ENCODE data around the gene ZNF592.

ZNF592 gene

DNA sequence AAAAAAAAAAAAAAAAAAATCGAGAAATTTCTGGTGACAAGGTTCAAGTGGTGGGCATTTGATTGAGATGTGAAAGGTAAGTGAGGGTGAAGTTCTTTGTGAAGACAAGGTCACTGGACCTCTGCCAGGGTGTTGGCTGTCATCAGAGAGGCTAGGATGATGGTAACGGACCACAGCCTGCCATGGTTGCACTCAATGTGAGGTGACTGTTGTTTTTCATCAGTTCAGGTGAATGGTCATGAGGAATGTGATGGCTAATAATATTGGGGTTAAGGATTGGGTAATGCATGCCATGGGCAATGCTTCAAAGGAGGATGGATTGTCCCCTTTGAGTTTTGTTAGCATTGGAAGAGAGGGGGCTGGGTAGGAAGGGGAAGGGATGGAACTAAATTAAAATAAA is 64.5 kb downstream of the ZNF592 start:
- no peak for DNase-seq

DNA sequence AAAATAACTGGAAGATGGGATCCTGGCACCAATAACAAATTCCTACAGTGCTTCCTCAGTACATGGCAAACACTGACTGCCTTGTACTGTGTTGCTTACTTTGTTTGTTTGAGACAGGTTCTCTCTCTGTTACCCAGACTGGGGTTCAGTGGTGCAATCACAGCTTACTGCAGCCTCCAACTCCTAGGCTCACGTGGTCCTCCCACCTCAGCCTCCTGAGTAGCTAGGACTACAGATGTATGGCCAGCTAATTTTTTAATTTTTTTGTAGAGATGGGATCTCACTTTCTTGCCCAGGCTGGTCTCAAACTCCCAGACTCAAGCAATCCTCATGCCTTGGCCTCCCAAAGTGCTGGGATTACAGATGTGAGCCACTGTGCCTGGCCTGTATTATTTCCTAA is 65.0 kb downstream of the ZNF592 start:
- DNase-seq = no peak

DNA sequence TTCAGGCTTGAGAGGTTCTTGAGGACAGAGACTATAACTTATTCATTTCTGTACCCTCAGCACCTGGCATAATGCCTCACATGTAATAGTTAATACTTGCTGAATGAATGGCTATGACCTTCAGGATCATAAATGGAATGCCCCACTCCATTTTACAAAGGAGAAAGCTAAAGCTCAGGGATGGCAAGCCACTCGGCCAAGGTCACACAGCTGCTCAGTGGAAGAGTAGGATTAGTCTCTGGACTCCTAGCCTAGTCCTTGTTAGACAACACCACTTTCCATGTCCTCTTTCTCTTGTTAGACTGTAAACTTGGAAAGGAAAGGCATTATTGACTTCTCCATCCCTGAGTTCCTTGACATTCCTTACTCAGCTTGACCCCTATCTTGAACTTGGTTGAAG is 65.5 kb downstream of the ZNF592 start:
- no peak for DNase-seq

DNA sequence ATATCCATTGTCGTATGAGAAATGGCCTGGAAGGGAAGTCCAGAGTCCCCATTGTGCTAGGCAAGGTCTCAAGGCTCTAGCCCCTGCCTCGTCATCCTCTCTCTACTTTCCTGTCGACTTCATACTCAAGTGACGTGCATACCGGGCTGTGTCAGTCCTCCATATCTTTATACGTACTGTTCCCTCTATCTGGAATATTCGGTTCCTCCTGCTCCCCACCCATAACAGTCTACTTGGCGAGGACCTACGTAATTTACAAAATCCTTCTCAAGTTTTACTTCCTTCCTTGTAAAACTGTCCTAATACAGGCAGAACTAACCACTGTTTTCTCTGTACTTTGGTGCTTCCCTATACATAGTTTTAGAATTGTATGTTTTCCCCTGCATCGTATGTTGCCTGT is 66.5 kb downstream of the ZNF592 start:
- no peak for DNase-seq

DNA sequence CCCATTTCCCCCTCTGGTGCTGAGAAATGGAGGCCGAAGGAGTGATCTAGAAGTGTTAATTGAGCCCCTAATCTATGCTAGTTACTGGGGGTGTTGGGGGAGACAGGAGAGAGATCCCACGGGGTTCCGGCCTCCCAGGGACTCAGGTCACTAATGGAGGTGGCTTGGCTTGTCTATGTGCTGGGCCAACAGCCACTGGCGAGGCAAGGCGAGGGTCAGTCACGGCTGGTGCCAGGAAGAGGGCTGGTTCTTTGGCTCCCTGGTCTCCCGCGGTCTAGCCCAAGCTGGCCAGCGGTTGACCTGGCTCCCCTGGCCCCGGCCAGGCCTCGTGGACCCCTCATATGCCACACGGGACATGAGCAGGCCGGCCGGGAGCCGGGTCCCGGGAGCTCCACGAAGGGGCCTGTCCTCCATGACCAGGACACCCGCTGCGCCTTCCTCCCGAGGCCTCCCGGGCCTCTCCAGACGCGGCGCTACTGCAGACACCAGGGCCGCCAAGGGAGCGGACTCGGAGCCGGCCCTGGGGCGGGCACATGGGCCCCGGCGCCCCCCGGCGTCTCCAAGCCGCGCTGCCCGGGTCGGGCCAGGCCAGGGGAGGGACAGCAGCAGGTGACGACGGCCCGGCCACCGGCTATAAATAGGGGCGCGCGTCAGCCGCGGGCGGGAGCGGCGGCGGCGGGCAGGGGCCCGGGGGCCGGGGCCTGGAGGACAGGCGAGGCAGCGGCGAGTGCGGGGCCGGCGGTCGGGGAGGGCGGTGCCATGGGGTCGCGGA is 68.5 kb downstream of the ZNF592 start, which contains the start of gene ALPK3:
TSS of gene ALPK3 (plus strand) at position 663 of the 772 bp plus-strand sequence. CDS start at position 760, 97 bp downstream.
- DNase-seq = peak; percentile 10

DNA sequence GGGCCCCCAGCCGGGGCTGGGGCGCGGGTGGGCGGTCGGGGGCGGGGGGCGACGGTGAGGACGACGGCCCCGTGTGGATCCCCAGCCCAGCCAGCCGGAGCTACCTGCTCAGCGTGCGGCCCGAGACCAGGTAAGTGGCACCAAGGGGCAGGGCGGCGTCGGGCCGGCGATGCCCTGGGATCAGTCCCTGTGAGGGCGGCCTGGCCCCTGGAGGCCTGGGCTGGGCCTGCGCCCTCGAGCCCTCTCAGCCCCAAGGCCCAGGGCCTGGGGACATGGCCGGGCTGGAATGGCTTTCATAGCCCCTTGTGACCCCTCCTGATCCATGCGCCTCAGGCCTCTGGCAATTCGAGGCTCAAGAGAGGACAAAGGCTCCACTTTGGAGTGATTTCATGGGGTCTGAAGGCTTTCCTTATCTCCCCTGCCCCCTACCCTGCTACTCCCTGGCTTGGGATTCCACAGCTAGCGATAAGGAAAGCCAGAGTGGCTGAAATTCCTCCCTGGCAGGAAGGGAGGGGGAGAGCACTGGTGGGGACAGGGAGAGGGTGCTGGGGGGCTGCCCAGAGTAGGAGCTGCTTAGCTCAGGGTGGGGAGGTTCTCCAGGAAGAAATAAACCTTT is 69.2 kb downstream of the ZNF592 start:
- peak; percentile 30 for DNase-seq

DNA sequence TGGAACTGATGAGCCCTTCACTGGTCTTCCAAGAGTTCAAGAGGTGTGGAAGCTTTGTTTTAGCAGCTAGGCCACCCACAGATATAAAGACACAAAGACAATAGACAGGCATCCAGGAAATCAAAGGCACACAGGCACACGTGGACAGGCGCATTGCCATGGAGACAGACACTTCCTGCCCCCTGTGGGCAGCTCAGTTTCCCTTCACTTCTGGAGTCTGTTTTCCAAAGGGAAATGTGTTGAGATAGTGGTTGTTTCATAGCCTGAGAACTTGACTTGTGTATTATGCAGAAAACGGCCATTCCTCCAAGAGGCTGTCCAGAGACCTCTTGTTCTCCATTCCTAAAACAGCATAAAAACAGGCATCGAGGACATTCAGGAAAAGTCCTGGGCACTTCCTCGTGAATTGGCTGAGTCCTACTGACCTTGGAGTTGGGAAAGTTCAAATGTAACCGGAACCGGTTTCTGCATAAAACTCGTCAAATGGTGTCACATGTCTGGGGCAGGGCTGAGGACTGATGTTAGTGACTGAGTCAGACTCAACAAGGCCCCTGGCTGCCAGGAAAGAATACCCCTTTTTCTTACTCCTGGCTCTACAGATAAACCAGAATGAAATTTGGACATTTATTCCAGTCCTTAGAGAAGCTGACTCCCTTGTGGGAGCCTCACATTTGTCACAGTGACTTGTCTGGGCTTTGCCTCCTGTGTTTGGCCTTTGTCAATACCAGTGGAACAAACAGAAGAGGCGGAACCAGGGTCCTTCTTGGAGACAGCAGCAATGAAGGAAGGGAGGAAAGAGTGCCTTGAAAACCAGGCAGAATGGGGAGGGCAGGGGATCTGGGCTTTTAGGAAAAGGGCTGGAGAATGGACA is 70.1 kb downstream of the ZNF592 start:
- peak; percentile 7 for DNase-seq

DNA sequence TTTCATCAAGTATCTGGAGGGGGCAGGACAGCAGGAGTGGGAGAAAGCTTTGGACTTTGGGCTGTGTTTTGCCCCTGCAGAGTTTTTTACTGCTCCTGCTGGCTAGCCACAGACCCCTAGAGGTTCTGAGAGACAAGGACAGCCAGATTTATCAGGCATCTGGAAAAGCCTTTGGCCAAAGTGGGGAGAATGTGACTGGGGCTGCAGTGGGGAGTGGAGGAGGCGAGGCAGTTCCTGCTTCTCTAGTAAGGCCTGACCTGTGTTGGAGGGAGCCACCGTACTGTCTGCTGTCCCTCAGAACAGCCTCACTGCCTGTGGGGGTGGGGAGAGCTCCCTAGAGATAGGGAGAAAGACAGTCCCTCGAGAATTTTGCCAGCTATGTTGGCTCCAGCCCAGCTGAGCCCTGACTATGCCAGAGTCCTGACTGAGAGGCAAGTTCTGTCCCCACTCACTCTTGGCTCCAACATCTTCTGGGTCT is 70.9 kb downstream of the ZNF592 start:
- peak; percentile 9 for DNase-seq

DNA sequence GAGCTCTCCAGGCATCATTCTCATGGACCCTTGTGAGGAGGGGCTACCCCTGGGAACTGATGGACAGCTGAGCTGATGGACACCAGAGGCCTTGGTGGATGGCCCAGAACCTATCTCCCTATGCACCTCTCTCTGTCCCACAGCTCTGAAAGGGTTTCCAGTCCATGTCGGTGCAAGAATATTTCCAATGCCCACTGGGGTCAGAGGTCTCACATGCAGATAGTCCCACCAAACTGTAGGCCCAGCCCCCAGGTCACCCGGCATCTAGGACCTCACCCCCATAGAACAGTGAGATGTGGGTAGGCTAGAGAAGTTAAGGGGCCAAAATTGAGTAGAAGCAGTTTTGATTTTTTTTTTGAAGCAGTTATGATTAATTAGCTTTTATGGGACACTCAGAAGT is 71.4 kb downstream of the ZNF592 start:
- no peak for DNase-seq

DNA sequence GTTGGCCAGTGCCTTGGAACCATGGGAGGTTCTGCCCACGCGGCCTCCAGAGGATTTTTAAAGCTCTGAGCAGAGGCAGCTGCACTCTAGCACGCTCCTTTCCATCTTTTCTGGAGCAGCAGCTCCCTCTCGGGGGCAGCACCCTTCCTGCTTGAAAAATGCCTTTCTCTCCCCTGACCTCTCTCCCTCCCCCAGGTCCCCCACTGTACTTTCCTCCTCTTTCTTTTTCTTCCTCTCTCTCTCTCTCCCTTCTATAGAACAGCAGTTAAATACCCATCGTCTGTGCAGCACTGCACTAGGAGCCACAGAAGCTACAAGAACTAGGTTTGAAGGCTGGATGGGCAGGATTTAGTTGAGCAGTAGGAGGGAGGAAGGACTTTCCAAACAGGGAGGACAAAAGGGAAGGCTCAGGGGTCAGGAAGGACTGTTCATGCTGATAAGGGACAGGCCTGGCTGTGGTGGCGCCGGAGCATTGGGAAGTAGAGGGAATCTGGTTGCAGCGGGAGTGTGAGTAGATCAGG is 73.2 kb downstream of the ZNF592 start:
- peak; percentile 12 for DNase-seq

DNA sequence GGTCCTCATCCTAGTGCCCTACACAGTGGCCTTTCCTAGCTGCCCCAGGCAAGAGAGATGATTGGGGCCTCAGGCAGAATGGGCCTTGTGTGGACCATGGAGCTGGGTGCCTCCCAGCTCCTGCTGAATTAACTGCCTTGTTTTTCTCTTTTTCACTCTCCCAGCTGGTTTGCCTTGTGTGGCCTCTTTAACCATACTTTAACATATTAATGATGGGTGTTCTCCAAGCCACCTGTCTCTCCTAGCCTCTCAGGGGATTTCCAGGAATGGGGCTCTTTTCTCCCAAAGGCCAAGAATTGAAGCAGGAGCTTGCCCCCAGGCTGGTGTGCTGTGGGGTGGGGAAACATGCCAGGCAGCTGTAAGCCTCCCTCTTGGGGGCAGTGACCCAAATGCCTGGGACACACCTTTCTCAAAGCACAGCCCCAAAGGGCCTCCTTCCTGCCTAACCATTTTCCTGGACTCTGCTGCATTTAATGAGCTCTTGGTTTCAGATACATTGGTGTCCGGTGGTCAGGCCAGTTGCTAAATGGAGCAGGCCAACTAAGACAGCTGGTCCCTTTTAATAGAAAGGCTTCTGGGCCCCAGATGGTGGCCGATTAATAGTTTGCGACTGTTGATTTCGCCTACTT is 74.4 kb downstream of the ZNF592 start:
- DNase-seq = no peak

DNA sequence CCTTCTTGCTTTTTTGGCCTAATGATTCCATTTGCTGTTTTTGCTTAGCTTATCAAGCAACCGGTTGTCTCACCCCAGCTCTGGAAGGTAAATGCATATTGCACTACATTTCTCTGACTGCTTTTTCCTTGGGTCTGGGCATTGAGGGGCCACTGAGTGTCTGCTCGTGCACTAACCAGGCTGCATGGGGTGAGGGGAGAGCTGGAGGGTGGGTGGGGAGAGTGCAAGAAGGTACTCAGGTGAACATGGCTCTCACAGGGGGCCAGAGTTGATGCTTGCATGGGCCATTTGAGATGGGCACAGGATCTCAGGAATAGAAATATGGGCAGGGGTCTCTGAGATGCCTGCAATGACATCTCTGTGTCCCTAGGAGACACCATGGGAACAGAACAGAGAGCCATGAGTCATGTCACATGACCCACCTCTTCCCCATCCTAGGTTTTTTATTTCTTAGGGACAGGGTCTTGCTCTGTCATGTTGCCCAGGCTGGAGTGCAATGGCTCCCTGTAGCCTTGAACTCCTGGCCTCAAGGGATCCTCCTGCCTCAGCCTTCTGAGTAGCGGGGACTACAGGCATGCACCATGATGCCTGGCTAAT is 75.0 kb downstream of the ZNF592 start:
- no peak for DNase-seq

DNA sequence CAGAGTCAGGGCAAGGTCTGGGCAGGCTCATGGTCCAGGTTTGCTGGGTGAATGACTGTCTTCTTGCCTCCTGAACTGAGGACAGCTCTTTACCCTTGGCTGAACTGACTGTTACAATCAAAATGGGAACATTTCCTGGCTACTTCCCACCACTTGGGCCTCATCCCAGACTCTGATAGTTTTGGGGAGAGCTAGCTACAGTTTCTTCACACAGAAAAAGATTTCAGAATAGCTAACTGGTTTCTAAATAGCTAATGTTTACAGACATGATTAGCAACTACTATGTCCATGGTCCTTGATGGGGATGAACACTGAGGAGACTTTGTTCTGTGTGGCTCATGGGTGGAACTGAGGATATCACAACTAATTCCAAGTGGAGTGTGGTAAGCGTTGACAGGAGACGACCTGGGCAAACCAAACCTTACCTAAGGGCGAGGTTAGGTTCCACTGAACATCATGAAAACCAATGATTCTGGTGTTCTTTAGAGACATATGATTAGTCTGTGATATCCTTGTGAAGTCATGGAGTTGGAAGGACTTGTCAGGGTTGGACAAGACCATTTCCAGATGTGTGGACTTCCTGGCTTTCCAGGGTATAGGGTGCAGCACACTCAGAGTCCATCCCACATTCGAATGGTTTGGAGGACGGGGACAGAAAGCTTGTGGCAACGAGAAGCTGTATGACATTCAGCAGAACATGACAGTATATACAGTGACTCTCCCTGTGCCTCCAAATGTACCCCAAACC is 76.0 kb downstream of the ZNF592 start:
- no peak for DNase-seq

DNA sequence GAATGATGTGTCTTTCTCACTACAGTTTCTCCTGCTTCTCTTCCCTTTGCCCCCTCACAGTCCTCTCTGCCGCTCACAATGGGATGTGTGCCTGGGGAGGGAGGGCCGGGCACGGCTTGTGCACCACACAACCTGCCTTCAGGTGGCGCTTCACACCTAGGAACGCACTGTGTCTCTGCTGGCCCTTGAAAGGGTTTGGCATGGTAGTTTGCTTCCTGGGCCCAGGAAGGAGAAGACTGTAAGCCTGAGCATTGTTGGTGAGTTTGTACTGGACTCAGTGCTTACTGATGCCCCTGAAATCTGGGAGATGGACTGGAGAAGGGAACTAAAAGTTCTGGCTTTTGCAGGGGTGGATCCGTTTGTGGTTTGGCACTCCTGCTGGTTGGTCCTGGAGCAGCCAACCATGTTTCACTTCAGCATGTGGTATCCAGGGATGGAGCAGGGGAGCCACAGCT is 78.0 kb downstream of the ZNF592 start:
- peak; percentile 32 for DNase-seq

DNA sequence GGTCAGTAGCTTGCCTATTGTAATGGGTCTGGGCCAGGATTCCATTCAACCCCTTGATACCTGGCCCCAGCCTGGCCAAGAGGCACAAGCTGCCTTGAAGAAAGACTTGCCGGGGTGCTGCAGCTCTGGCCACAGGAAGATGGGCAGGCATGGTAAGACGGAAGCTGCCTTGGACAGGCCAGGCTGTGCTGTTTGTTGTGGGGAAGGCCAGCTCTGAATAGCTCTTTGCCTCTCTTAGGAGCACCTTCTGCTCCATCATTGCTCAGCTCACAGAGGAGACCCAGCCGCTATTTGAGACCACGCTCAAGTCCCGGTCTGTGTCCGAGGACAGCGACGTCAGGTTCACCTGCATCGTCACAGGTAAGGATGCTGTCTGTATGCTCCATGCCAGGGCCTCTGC is 78.9 kb downstream of the ZNF592 start:
- no peak for DNase-seq

DNA sequence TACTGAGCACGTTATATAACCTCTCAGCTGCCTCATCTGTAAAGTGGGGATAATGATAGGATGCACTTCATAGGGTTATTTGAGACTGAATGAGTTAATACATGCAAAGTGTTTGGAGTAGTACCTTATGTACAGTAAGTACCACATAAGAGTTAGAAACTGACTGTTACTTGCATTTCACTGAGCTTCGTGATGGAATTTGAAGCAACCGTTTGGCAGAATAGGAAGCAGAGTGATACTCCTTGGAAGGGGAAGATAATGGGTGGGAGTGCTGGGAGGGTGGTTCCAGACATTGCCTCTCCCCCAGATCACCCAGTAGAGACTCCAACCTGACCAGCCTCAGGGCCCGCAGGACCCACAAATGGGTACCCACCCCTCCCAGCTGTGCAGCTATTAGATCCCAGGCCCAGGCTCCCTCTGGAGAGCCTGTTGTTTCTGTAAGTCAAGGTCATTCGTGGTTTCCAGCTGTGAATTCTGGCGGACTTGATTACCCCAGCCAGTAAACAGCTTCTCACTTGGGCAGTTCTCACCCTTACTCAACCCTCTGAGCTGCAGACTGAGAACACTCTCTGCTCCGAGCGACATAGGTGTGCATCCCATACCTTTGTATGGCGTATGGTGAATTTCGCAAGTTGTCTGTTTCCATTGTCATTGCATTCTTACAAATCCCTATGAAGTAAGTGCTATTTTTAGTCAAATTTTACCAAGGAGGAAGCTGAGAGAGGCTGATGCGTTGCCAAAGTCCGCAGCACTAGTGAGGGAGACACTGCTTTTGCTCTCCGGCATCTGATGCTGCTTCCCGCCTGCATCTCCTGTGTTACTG is 79.9 kb downstream of the ZNF592 start:
- DNase-seq = no peak

DNA sequence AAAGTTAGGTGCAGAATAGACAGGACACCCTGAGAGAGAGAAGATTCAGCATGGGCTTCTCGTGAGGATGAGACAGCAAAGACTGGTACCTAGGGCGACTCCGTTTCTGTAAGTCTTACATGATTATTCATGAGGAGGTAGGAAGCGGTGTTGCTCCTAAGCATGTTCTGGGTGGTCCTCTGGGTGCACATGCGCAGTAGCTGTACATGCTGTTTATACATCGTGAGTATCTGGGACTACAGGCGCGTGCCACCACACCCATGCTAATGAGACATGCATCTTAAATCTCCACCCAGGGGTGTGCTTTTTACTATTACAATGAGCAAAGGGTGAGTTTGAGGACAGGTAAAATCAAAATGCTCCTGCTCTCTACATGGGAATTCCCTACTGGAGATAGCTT is 81.0 kb downstream of the ZNF592 start:
- no peak for DNase-seq

DNA sequence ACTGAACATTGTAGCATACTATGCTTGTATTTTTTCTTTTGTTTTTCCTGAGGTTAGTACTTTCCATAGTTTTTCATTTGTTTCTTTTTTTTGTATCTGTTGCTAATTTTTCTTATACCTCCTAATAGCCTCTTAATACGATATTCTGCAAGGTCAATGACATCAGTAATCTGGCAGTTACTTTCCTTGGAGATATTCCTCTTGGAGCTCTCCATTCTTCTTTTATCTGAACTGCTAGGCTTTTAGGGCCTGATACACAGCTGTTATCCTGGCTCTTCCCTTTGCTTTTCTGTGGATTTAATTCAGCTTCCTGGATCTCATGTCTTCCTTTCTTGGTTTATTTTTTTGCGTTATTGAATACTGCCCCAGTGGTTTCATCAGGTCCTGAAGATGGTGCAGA is 81.6 kb downstream of the ZNF592 start:
- no peak for DNase-seq

DNA sequence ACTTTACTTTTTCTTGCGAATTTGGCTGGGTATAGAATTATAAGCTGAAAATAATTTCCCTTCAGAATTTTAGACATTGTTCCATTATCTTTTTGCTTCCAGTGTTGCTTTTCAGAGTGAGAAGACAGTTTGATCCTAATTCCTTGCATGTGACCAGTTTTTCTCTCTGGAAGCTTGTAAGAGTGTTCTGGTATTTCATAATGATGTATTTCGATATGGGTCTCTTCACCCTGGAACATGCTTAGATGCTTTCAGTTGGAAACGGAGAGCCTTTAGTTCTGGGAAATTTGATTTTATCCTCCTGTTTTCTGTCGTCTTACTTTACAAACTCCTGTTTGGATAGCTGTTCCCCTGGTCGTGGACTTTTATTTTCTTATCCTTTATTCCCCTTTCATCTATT is 82.6 kb downstream of the ZNF592 start:
- no peak for DNase-seq

DNA sequence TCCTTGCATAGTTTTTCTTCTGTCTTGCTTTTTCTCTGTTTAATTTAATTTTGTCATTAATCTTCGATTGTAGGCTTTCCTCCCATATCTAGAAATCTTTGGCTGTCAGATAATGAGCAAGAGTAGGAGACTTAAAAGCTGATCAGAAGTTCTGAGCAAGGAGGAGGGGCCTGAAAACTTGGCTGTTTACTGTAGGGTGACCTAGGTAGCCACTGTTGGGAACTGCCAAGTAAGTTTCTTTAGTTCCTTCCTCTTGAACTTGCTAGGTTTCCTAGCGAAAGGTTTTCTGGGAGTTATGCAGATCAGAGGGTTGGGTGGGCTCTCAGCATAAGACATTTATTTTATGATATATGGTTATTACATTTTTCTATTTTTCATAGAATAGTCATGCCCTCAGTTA is 83.2 kb downstream of the ZNF592 start:
- DNase-seq = no peak

Data from hematopoietic multipotent progenitor cell treated with erythropoietin and hydrocortisone succinate and interleukin-3 and kit ligand, for 6 days (in vitro differentiated cells).